Anterior cingulate cortex (tissue), 58 donors: ENCODE results near the gene PEMT.
A peak's percentile ranks its signal among the peaks of the same experiment; 100 is the strongest.

Experiments used
- DNase-seq, 58 donors: peaks; one replicate each; lab custom pipeline; 2025; lab: John Stamatoyannopoulos, UW

Gene PEMT

GRCh38 chr17:17518014-17518413 is 73.5 kb downstream of the PEMT start:
- no peak for DNase-seq

GRCh38 chr17:17516941-17517720 is 74.4 kb downstream of the PEMT start:
- DNase-seq = no peak

DNA sequence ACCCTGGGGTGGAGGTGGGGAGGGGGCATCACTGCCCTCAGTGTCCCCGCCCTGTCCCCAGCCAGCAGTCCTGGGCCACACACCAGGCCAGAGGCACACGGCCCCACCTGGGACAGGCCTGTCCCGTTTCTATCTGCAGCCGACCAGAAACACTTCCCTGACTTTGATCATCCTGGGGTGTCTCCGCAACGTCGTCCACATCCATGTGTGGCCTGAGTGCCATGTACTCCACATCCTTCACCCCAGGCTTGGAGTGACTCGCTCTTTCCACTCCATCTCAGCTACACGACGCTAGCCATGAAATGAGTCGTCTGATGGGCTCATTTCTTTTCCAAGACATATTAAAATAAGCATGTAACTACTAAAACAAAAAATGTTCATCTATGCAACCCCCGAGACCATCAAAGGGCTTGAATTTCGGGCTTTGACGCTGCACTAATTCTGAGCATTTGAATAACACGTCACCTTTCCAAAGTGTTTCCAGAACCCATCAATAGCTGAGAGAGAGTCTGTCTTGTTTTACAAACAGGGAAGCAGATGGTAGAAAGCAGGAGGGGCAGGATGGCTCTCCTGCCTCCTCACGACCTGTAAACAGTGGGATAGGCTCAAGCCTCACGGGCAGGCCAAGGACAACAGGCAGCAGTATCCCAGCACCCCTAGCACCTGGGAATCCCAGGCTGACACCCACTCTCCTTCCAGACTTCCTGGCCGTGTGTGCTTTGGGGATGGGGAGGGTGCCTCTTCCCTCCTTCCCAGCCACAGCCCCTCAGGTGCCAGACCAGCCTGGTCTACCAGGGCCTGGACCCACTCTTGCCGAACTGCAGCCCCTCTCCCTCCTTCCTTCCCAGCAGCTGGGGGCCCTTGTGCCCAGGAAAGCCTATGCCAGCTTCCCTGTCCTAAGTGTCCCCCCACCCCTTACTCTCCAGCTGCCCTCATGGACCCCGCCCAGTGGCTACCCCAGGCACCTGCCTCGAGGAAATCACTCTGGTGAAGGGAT is 75.3 kb downstream of the PEMT start:
- no peak for DNase-seq

DNA sequence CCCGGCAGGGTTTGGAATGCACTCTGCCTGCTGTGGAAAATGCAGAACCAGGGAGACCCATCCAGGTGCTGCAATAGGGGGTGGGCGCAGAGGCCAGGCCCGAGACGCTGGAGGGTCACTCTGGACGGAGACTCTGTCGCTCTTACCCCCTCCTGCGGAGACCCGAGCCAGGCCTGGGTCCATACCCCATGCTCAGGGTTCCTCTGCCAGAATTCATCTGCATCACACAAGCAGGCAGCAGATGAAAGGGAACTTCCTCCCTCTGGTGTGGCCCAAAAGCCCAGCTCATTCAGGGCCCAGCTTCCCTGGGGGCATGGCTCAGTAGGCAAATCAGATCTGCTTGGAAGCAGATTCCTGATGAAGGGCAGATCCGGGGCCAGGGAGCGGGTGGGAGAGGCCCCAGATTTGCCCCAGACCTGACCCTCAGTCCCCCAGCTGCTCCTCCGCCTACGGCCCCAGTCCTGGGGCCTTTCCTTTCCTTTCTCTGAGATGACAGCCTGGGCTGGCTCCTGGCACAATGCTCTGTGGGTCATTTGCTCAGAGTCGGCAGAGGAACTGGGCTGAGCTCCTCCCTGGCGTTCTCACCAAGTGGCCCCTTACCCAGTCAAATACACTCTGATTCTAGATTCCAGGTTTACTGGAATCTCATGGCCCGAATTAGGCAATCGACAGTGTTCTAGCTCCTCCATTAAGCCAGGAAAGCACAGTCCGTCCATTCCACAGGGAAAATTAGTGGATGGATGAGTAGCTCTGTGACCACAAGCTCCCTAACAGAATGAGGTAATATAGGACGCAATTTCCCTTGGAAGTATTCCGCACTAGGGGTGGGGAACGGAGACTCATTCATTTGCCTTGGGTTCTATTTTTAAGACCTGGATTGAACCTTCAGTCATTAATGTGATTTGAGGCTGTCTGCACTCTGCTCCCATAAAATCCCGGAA is 76.2 kb downstream of the PEMT start:
- DNase-seq = peak in 1 of 58 donors; percentile 21

GRCh38 chr17:17514361-17514992 is 77.0 kb downstream of the PEMT start:
- no peak for DNase-seq

GRCh38 chr17:17513626-17514025 is 77.9 kb downstream of the PEMT start:
- no peak for DNase-seq

GRCh38 chr17:17512866-17513265 is 78.6 kb downstream of the PEMT start:
- DNase-seq = no peak

- DNase-seq = no peak
Observed at GRCh38 chr17:17511881-17512858, 79.3 kb downstream of the PEMT start.

DNA sequence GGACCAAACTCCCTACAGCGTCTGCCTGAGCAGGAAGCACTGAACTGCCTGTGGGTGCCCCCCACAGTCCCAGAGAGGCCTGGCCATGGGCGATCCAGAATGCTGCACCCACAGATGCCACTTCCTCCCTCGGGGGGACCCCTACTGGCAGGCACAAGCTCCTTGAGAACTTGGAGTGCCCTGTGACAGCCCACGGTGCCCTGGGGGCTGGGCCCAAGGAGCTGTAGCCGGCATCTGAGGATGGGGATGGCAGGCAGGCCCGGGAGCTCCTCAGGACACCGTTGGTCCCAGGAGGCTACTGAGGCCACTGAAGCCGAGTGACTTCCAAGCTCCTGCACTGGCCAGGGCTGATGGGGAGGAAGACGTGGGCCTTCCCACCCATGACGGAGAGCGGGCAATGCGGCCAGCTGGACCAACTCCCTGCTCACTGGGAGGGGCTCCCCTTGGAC is 80.2 kb downstream of the PEMT start:
- DNase-seq = no peak

GRCh38 chr17:17510456-17511292 is 80.8 kb downstream of the PEMT start:
- DNase-seq = no peak

DNA sequence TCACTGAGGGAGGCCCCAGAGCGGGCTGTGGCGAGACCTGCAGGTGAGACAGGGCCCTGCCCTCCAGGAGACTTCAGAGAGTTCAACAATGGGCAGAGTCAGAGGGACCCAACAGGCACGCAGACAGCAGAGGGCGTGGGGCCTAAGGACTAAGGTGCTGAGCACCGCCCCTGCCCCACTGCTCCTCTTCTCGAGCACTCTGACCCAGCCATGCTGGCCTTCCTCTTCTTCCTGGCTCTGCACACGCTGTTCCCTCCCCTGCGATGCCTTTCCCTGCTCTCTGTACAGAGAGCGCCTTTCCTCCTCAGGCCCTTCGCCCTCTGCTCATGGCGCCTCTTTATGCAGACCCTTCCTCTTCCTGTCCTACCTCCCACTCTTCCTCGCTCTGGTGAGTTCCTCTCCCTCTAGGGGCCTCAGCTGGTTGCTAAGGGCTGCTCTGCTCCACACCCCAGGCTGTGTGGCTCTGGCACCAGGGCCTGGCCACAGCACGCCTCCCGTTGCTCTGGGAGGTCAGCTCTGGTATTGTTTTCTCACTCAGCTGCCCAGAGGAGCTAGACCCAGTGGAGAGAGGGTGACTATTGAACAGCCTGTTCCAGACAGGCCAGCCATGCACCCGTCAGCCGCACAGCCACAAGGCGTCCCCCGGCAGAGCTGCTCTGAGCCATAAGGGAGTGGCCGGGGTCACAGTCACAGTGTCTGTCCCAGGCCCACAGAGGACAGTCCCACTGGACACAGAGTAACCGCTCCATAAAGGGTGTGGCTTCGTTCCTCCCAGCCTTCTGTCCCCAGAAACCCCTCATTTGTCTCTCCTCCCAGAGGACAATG is 81.7 kb downstream of the PEMT start:
- DNase-seq = no peak

- DNase-seq = no peak
Observed at GRCh38 chr17:17508646-17509591, 82.6 kb downstream of the PEMT start.

DNA sequence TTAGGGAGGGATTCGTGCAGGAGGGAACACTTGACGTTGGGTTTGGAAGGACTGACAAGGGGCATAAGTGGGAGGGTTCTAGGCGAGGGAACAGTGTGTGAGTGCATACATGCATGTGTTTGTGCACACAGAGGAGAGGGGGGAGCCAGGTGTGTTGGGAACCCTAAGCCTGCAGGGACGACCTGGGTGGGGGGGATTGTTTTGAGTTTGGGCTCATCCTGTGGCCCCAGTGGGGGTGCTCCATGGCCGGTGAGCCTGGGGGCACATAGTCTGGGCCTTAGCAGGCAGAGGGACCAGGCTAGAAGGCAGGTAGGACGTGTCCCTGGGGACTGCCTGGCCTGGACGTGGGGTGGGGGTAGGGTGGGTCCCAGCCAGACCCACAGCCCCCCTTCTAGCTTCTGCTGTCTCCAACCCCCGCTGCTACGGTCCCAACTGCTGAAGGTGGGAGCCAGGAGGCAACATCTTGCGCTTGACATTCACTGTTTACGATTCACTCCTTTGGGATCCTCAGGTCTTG is 83.4 kb downstream of the PEMT start:
- DNase-seq = no peak

DNA sequence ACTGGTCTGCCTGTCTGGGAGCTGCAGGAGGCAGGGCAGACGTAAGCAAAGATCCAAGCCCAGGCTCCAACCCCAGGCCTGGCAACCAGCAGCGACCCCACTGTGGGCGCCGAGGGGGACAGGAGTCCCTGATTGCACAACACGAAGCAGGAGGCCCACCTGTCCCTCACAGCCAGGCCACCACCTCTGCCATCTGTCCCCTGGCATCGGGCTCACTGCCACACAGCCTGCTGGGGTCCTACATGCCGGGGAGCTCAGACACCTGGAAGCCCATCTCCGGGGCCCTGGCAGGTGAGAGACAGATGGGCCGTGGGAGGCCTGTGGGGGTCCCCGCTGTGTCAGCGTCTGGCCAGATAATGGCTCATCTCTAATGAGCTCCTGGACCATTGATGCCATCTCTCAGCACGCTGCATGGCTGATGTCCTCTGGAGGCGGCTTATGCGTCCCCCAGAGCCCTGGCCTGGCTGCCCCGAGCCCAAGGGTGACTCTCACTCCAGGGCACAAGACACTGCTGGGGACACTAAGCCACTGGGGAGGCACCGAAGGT is 84.0 kb downstream of the PEMT start:
- DNase-seq = no peak

- DNase-seq = peak in 29 of 58 donors; percentile 15 to 76 (median 47)
Observed at GRCh38 chr17:17506893-17507464, 84.5 kb downstream of the PEMT start.
